Spleen (tissue), 11 donors: Measurements from ENCODE around the gene TMEM273. TPM values are rescaled to one million over a fixed set of nuclear protein-coding genes. Genes with fewer than 3 reads are reported as not detected.
"Not testable (repeated sequence)": the region's sequence is repeated elsewhere in the genome, so short reads cannot be mapped to it uniquely, and the experiment has no call there.

ENCODE experiments used
- DNase-seq: peaks from one replicate; pipeline ENCODE4 v3.0.0-alpha.2; 2020
- H3K27ac ChIP-seq, 8 donors: fragments of 200-600 bp; sonication (generic) in 7 of 8; 1 replicate in 4 of 8; 2 replicates in 4 of 8; pipeline versions ENCODE4 v1.5.0 to v1.8.0; 2016 to 2021; ENCODE audit warnings: inconsistent platforms in 4 of 8, mild to moderate bottlenecking in 4 of 8, moderate library complexity in 1 of 8
- H3K27me3 ChIP-seq, 7 donors: fragments of 200-600 bp; sonication (generic) in 6 of 7; replicated peaks in 1 of 7; 1 replicate in 4 of 7; 2 replicates in 3 of 7; pipeline versions ENCODE4 v1.5.0 to v1.8.0; 2016 to 2021; ENCODE audit warnings: inconsistent platforms in 3 of 7, mild to moderate bottlenecking in 1 of 7
- H3K36me3 ChIP-seq, 6 donors: fragments of 200-600 bp; sonication (generic) in 5 of 6; 1 replicate in 4 of 6; 2 replicates in 2 of 6; pipeline versions ENCODE4 v1.5.0 to v1.8.0; 2016 to 2021; ENCODE audit warnings: inconsistent platforms in 2 of 6
- H3K4me1 ChIP-seq, 6 donors: fragments of 200-600 bp; sonication (generic) in 5 of 6; 1 replicate in 3 of 6; 2 replicates in 3 of 6; pipeline versions ENCODE4 v1.5.0 to v1.8.0; 2016 to 2021; ENCODE audit warnings: inconsistent platforms in 3 of 6
- H3K4me3 ChIP-seq, 8 donors: fragments of 200-600 bp; sonication (generic) in 7 of 8; 1 replicate in 4 of 8; 2 replicates in 4 of 8; pipeline versions ENCODE4 v1.5.0 to v1.8.0; 2016 to 2021; ENCODE audit warnings: inconsistent platforms in 4 of 8, mild to moderate bottlenecking in 4 of 8, moderate library complexity in 2 of 8
- H3K9me3 ChIP-seq, 8 donors: fragments of 200-600 bp; sonication (generic) in 7 of 8; 1 replicate in 4 of 8; 2 replicates in 4 of 8; pipeline versions ENCODE4 v1.5.0 to v1.8.0; 2016 to 2021; ENCODE audit warnings: inconsistent platforms in 4 of 8
- CTCF ChIP-seq, 11 experiments: fragments of 200-600 bp in 7 of 11; fragments of 450-650 bp in 4 of 11; sonication (generic) in 4 of 11; IDR thresholded peaks in 8 of 11; conservative IDR thresholded peaks in 3 of 11; 1 replicate in 7 of 11; 2 replicates in 4 of 11; pipeline versions ENCODE4 v1.4.0 to v1.8.0; 2016 to 2021; ENCODE audit warnings: antibody characterized with exemption in 11 of 11, inconsistent platforms in 4 of 11, mild to moderate bottlenecking in 1 of 11
- POLR2A ChIP-seq, 3 donors: fragments of 450-650 bp; IDR thresholded peaks; one replicate each; pipeline ENCODE4 v1.5.1; 2017; ENCODE audit warnings: antibody characterized with exemption in 3 of 3, mild to moderate bottlenecking in 1 of 3
- POLR2AphosphoS5 ChIP-seq, 3 donors: sonication (generic); formaldehyde crosslinking; IDR thresholded peaks; one replicate each; pipeline ENCODE4 v1.5.1; 2017; ENCODE audit warnings: antibody characterized with exemption in 3 of 3
- WGBS, 5 donors: extraction: QIAGEN DNeasy Blood & Tissue Kit in 3 of 5; methylation state at CpG; one replicate each; pipeline versions ENCODE4 v1.1.5 to v1.1.7; 2013 to 2018; 5-methylcytosine and 5-hydroxymethylcytosine counted together
- intact Hi-C: fragments of 100-400 bp; cut with DNase I; formaldehyde crosslinking; loops from one replicate; pipeline ENCODE4 v1.15.0; 2023; ENCODE audit warnings: low total_unique reads
- polyA plus RNA-seq, 3 donors: library from polyadenylated mRNA; stranded (reverse); fragments of 200-250 nt; gene quantifications; one replicate each; pipeline ENCODE4 v1.2.1, GENCODE V29; 2013
- total RNA-seq, 7 donors: library from RNA; depleted of rRNA in 3 of 7; stranded (reverse); fragments of >200 nt in 3 of 7; fragmentation: NEBNext Ultra II Directional in 4 of 7; extraction: Animal tissue kit (Norgen Biotek cat#: 25700) in 4 of 7; gene quantifications; one replicate each; pipeline versions ENCODE4 v1.1.0 to v1.2.1, GENCODE V29; 2016 to 2021
- donor health status: healthy with polysubstance abuse.
- donor health status: DM: no; HTN: no; CAD: no; lungs with moderate emphysema.
- donor health status: DM: no; HTN: no; CAD: no.
- donor health status: Bipolar disorder and iron deficiency.
- donor health status: healthy.
- donor health status: DM: no; HTN: no; CAD: no.
- donor health status: DM: yes; HTN: yes; CAD: no.

TMEM273 gene
- total and polyA plus RNA-seq, 10 donors: 25.6 to 64.5 (median 33.4) TPM

GRCh38 chr10:49202266-49202665, 14.1 kb upstream of the TMEM273 start:
- Histone ChIP-seq H3K36me3 (no peaks in the 10 kb centered on the region), H3K4me1 (no peaks in the 10 kb centered on the region), H3K27me3 (no peaks in the 10 kb centered on the region), H3K9me3 (peaks cover 0 to 11% (median 4%) of the 10 kb centered on the region in 8 donors), H3K27ac (no peak overlapping the region), H3K4me3 (no peak overlapping the region)
- no peak for DNase-seq
- 93 to 100% (median 97%) methylated on average over 1 of the region's 1 CpG for WGBS, 5 donors
- intact Hi-C loops: no loop called here
- TF ChIP-seq POLR2AphosphoS5 (IDR thresholded peaks at IDR 0.05) (no peak), CTCF (IDR thresholded peaks at IDR 0.05 in 8 of 11, conservative IDR thresholded peaks at IDR 0.05 in 3 of 11) (no peak), POLR2A (IDR thresholded peaks at IDR 0.05) (no peak)

- no peak for DNase-seq
- 34 to 66% (median 58%) methylated on average over 2 of the region's 2 CpGs for WGBS, 5 donors
- Histone ChIP-seq H3K4me1 (no peaks in the 10 kb centered on the region), H3K27ac (no peak overlapping the region), H3K36me3 (no peaks in the 10 kb centered on the region), H3K4me3 (no peak overlapping the region), H3K27me3 (no peaks in the 10 kb centered on the region), H3K9me3 (peaks cover 0 to 11% (median 4%) of the 10 kb centered on the region in 8 donors)
- intact Hi-C loops: no loop called here
- no peak for TF ChIP-seq POLR2A (IDR thresholded peaks at IDR 0.05)
- TF ChIP-seq CTCF (IDR thresholded peaks at IDR 0.05 in 8 of 11, conservative IDR thresholded peaks at IDR 0.05 in 3 of 11): no peak
- TF ChIP-seq POLR2AphosphoS5 (IDR thresholded peaks at IDR 0.05): no peak
These were observed 12.7 kb upstream of the TMEM273 start for GRCh38 chr10:49200854-49201253.

- H3K9me3 ChIP-seq: no peaks in the 10 kb centered on the region
- H3K36me3 ChIP-seq: no peaks in the 10 kb centered on the region
- TF ChIP-seq POLR2A (IDR thresholded peaks at IDR 0.05): no peak
- TF ChIP-seq POLR2AphosphoS5 (IDR thresholded peaks at IDR 0.05): no peak
- no peak for TF ChIP-seq CTCF (IDR thresholded peaks at IDR 0.05 in 8 of 11, conservative IDR thresholded peaks at IDR 0.05 in 3 of 11)
- intact Hi-C loops: no loop called here
- DNase-seq: no peak
- WGBS, 5 donors: 92 to 97% (median 94%) methylated on average over 6 of the region's 6 CpGs
- peaks cover 0 to 16% (median 6%) of the 10 kb centered on the region in 6 donors for H3K4me1 ChIP-seq
- no peaks in the 10 kb centered on the region for H3K27me3 ChIP-seq
- H3K27ac ChIP-seq: no peak overlapping the region
- no peak overlapping the region for H3K4me3 ChIP-seq
These were observed 9.0 kb upstream of the TMEM273 start for GRCh38 chr10:49197171-49197570.

GRCh38 chr10:49195864-49196263, 7.7 kb upstream of the TMEM273 start:
- H3K27me3 ChIP-seq, DNase-seq, H3K4me3 ChIP-seq, H3K9me3 ChIP-seq, H3K27ac ChIP-seq, H3K36me3 ChIP-seq, intact Hi-C loops: not testable (repeated sequence)
- WGBS, 5 donors: 94 to 97% (median 96%) methylated on average over 4 of the region's 4 CpGs
- H3K4me1 ChIP-seq: peaks cover 2 to 25% (median 11%) of the 10 kb centered on the region in 6 donors
